ENCODE results near the gene CCDC188. TPM values are rescaled to one million over a fixed set of nuclear protein-coding genes. Genes with fewer than 3 reads are reported as not detected.

The CCDC188 gene
- total and polyA plus RNA-seq, 2 of the 13 experiments (the other 11 are each of a cell fraction or from before 2014, with no cell fraction given) = not detected

DNA sequence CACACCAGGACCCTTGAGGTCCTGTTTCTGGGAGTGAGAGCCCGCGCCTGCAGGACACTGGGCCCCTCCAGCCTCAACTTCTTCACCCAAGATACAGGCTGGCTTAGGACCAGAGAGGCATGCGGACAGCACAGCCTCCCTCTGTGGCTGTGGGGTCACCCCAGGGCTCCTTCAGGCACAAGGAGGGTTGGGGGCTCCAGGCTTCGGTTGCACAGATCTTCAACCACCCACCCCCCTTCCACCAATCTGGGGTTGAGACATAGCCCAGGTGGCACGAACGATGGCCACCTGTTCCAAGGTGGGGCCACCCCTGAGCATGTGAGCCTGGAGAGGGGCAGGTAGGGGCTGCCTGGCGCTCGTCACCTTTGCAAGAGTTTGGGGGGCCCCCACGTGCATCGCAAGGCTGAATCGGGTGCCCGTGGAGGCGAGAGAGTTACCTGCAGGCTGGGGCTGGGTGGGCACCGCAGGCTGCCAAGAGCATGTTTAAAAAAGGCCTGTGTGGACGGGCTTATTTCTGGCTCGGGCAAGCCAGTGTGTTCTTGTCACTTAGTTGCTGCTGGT lies 18.1 kb downstream of the CCDC188 start:
- H3K27ac ChIP-seq (ENCODE audit: extremely low read length, insufficient read depth, low read length) = no peak overlapping the region
- ChIA-PET POLR2A (no interaction called here), CTCF (ENCODE audit: low intra/inter-chr PET ratio, low total read pairs) (no interaction called here)
- H3K4me3 ChIP-seq (replicated peaks in 1 of 3; ENCODE audit: insufficient read depth in 1 of 3, low read depth in 2 of 3, low read length in 3 of 3) = peak overlapping the region; percentile 63 to 90 (median 85)
- intact Hi-C loops (cut with micrococcal nuclease; ENCODE audit: unreplicated experiment) = no loop called here
- ATAC-seq (no peak), FAIRE-seq (no peak), DNase-seq (ENCODE audit: low spot score) (no peak)
- H3K27me3 ChIP-seq (ENCODE audit: control insufficient read depth in 1 of 2, insufficient read depth in 2 of 2, low read length in 2 of 2) = no peaks in the 10 kb centered on the region
- H3K36me3 ChIP-seq (replicated peaks in 1 of 2; ENCODE audit: control insufficient read depth in 1 of 2, insufficient read depth in 2 of 2, low read length in 2 of 2) = peaks cover 0 to 3% of the 10 kb centered on the region in 2 experiments; a peak in 1 of 5 replicates
- BruUV-seq (replicated peaks) = no TSS peak
- no peak overlapping the region for H2AFZ ChIP-seq (ENCODE audit: low read length)
- H3K9ac ChIP-seq (ENCODE audit: insufficient read depth, low read depth, low read length) = peak overlapping the region; percentile 81
- peaks cover 44% of the 10 kb centered on the region for H3K4me1 ChIP-seq (ENCODE audit: insufficient read depth, low read length)
- peaks cover 17% of the 10 kb centered on the region for H3K79me2 ChIP-seq (ENCODE audit: insufficient read depth, low read length)
- H3K4me2 ChIP-seq (ENCODE audit: low read depth, low read length) = peak overlapping the region; percentile 79
- peaks cover 3% of the 10 kb centered on the region; the same call in 1 of the 2 replicates for H4K20me1 ChIP-seq (ENCODE audit: insufficient read depth, low read length)
- in situ Hi-C loops (cut with HindIII; ENCODE audit: extremely low pct_ligation_motif_present, low pct_unique_long_range_greater_than_20kb) = no loop called here
- 75% methylated on average over 10 of the region's 16 CpGs for WGBS (ENCODE audit: low lambda C conversion rate)
- H3K9me3 ChIP-seq (ENCODE audit: low read length) = no peaks in the 10 kb centered on the region
- TF ChIP-seq, protein P1, sequence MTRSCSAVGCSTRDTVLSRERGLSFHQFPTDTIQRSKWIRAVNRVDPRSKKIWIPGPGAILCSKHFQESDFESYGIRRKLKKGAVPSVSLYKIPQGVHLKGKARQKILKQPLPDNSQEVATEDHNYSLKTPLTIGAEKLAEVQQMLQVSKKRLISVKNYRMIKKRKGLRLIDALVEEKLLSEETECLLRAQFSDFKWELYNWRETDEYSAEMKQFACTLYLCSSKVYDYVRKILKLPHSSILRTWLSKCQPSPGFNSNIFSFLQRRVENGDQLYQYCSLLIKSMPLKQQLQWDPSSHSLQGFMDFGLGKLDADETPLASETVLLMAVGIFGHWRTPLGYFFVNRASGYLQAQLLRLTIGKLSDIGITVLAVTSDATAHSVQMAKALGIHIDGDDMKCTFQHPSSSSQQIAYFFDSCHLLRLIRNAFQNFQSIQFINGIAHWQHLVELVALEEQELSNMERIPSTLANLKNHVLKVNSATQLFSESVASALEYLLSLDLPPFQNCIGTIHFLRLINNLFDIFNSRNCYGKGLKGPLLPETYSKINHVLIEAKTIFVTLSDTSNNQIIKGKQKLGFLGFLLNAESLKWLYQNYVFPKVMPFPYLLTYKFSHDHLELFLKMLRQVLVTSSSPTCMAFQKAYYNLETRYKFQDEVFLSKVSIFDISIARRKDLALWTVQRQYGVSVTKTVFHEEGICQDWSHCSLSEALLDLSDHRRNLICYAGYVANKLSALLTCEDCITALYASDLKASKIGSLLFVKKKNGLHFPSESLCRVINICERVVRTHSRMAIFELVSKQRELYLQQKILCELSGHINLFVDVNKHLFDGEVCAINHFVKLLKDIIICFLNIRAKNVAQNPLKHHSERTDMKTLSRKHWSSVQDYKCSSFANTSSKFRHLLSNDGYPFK (CRISPR knock-in tag; IDR thresholded peaks at IDR 0.05; ENCODE audit: borderline replicate concordance) = no peak
- no peak for TF ChIP-seq NR2F2 (IDR thresholded peaks at IDR 0.05; ENCODE audit: borderline replicate concordance, low read depth)
- 0 out of 2 replicates have a peak, but pooled peaks have one; percentile 26 for TF ChIP-seq ZNF274 (CRISPR knock-in tag; IDR thresholded peaks at IDR 0.05)
- TF ChIP-seq MBNL3 (CRISPR knock-in tag; conservative IDR thresholded peaks at IDR 0.05) = no peak
- TF ChIP-seq, protein P2, sequence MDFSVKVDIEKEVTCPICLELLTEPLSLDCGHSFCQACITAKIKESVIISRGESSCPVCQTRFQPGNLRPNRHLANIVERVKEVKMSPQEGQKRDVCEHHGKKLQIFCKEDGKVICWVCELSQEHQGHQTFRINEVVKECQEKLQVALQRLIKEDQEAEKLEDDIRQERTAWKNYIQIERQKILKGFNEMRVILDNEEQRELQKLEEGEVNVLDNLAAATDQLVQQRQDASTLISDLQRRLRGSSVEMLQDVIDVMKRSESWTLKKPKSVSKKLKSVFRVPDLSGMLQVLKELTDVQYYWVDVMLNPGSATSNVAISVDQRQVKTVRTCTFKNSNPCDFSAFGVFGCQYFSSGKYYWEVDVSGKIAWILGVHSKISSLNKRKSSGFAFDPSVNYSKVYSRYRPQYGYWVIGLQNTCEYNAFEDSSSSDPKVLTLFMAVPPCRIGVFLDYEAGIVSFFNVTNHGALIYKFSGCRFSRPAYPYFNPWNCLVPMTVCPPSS (IDR thresholded peaks at IDR 0.05) = no peak
- TF ChIP-seq ZNF768 (CRISPR knock-in tag; IDR thresholded peaks at IDR 0.05) = peak; percentile 77
- no peak for TF ChIP-seq IKZF1 (IDR thresholded peaks at IDR 0.05)
- no peak for TF ChIP-seq GTF2F1 (IDR thresholded peaks at IDR 0.05; ENCODE audit: low read length)
- TF ChIP-seq ZFP1 (CRISPR knock-in tag; IDR thresholded peaks at IDR 0.05) = no peak
- TF ChIP-seq NRL (CRISPR knock-in tag; IDR thresholded peaks at IDR 0.05; ENCODE audit: borderline replicate concordance) = 0 out of 2 replicates have a peak, but pooled peaks have one; percentile 29
- TF ChIP-seq ISL2 (CRISPR knock-in tag; IDR thresholded peaks at IDR 0.05) = no peak
- no peak for TF ChIP-seq RAD51 (IDR thresholded peaks at IDR 0.05; ENCODE audit: borderline replicate concordance)
- TF ChIP-seq ZEB1 (IDR thresholded peaks at IDR 0.05; ENCODE audit: insufficient replicate concordance, low read depth) = no peak
- no peak for TF ChIP-seq ZNF557 (CRISPR knock-in tag; IDR thresholded peaks at IDR 0.05)
- TF ChIP-seq DMAP1 (CRISPR knock-in tag; IDR thresholded peaks at IDR 0.05) = 0 out of 2 replicates have a peak, but pooled peaks have one; percentile 4
- TF ChIP-seq GABPB1 (CRISPR knock-in tag; IDR thresholded peaks at IDR 0.05) = 0 out of 2 replicates have a peak, but pooled peaks have one; percentile 10
- peak; percentile 36; the same call in 1 of the 2 replicates for TF ChIP-seq ZNF891 (CRISPR knock-in tag; IDR thresholded peaks at IDR 0.05)
- TF ChIP-seq ZNF530 (CRISPR knock-in tag; IDR thresholded peaks at IDR 0.05; ENCODE audit: low read depth) = no peak
- no peak for TF ChIP-seq SMYD3 (CRISPR knock-in tag; IDR thresholded peaks at IDR 0.05)
- no peak for TF ChIP-seq SATB2 (CRISPR knock-in tag; IDR thresholded peaks at IDR 0.05)
- no peak for TF ChIP-seq KDM4B (CRISPR knock-in tag; IDR thresholded peaks at IDR 0.05)
